A549 treated with RU486 at 1 μM for 4 hours (cell line): ENCODE measurements around the gene DLG5. TPM values are rescaled to one million over a fixed set of nuclear protein-coding genes. Genes with fewer than 3 reads are reported as not detected.

Experiments
- total RNA-seq: library from RNA; stranded (reverse); fragments of 200-300 nt; extraction: Qiagen RNA extraction; gene quantifications from 5 replicates; pipeline ENCODE4 v1.2.3, GENCODE V29; 2022; ENCODE audit warnings: low read depth

The DLG5 gene
- 26.6 to 33.4 TPM (median 30.6 TPM) in 5 replicates for total RNA-seq

GRCh38 chr10:77926566-77927401 lies at the start of gene DLG5:
Gene DLG5, minus strand, starts transcription at chr10:77926755. Its CDS starts 235 bp downstream, at chr10:77926520.

Other genes with a start within 250 kb of the DLG5 start
- 12.8 to 15.6 TPM (median 14.5 TPM) in 5 replicates for gene POLR3A, start 102.8 kb upstream of the DLG5 start, total RNA-seq
- gene RPS24, start 107.1 kb upstream of the DLG5 start, total RNA-seq, result 2,838 to 4,188 TPM (median 3,176 TPM) in 5 replicates